Activated CD4-positive, alpha-beta T cell treated with anti-CD3 and anti-CD28 coated beads, Interleukin-2, amount 10 ng/mL, durations not matched to agents 24 days and 14 days (primary cell): ENCODE data around the gene ARL4D. TPM values are rescaled to one million over a fixed set of nuclear protein-coding genes. Genes with fewer than 3 reads are reported as not detected.
A peak's percentile ranks its signal among the peaks of the same experiment; 100 is the strongest.
"Not testable (repeated sequence)": the region's sequence is repeated elsewhere in the genome, so short reads cannot be mapped to it uniquely, and the experiment has no call there.

Experiments
- DNase-seq: peaks from one replicate; pipeline ENCODE4 v3.0.0; 2022
- H3K27ac Mint-ChIP-seq: one replicate; pipeline ENCODE4 v1.8.0; 2022; ENCODE audit warnings: mild to moderate bottlenecking, mixed read lengths
- H3K27me3 Mint-ChIP-seq: one replicate; pipeline ENCODE4 v1.8.0; 2022; ENCODE audit warnings: mixed read lengths
- H3K36me3 Mint-ChIP-seq: one replicate; pipeline ENCODE4 v1.8.0; 2022; ENCODE audit warnings: low read depth, mild to moderate bottlenecking, mixed read lengths
- H3K4me1 Mint-ChIP-seq: one replicate; pipeline ENCODE4 v1.8.0; 2021; ENCODE audit warnings: mixed read lengths
- H3K4me3 Mint-ChIP-seq: one replicate; pipeline ENCODE4 v1.8.0; 2022; ENCODE audit warnings: mild to moderate bottlenecking, moderate library complexity, mixed read lengths
- H3K9me3 Mint-ChIP-seq: one replicate; pipeline ENCODE4 v1.8.0; 2021; ENCODE audit warnings: mixed read lengths
- intact Hi-C: fragments of 100-400 bp; cut with micrococcal nuclease; formaldehyde crosslinking; loops from one replicate; pipeline ENCODE4 v1.15.1; 2023
- total RNA-seq: library from RNA; stranded (reverse); gene quantifications from 2 replicates; pipeline ENCODE4 v1.2.3, GENCODE V29; 2022

The ARL4D gene
- total RNA-seq, 1 donor from 2014 or later = 3.3 TPM

- peak; percentile 54 for DNase-seq
- intact Hi-C loops = no loop called here
- Mint-ChIP-seq H3K27ac (no peak overlapping the region), H3K4me3 (no peak overlapping the region), H3K9me3 (no peaks in the 10 kb centered on the region), H3K4me1 (peaks cover 41% of the 10 kb centered on the region), H3K27me3 (no peaks in the 10 kb centered on the region), H3K36me3 (no peaks in the 10 kb centered on the region)
These were observed 6.4 kb upstream of the ARL4D start for GRCh38 chr17:43392397-43392796.

- DNase-seq = peak; percentile 97
- H3K9me3 Mint-ChIP-seq = no peaks in the 10 kb centered on the region
- peak overlapping the region; percentile 28 for H3K4me3 Mint-ChIP-seq
- peaks cover 42% of the 10 kb centered on the region for H3K4me1 Mint-ChIP-seq
- H3K27me3 Mint-ChIP-seq = no peaks in the 10 kb centered on the region
- intact Hi-C loops = loop anchor here (1.0 kb wide), 1 partner anchor 89 kb away; the partner anchor contains the start of gene DHX8
- peak overlapping the region; percentile 2 for H3K27ac Mint-ChIP-seq
- H3K36me3 Mint-ChIP-seq = no peaks in the 10 kb centered on the region
These were observed 4.8 kb upstream of the ARL4D start for GRCh38 chr17:43393944-43394482.

GRCh38 chr17:43394696-43395095 lies 4.1 kb upstream of the ARL4D start:
- not testable (repeated sequence) for H3K4me3 Mint-ChIP-seq, H3K9me3 Mint-ChIP-seq, H3K27ac Mint-ChIP-seq, H3K27me3 Mint-ChIP-seq, H3K36me3 Mint-ChIP-seq
- peak; percentile 58 for DNase-seq
- H3K4me1 Mint-ChIP-seq = peaks cover 39% of the 10 kb centered on the region
- intact Hi-C loops = loop anchor here (1.0 kb wide), 1 partner anchor 89 kb away; the partner anchor contains the start of gene DHX8

GRCh38 chr17:43395165-43395564 lies 3.6 kb upstream of the ARL4D start:
- Mint-ChIP-seq H3K4me1 (peaks cover 35% of the 10 kb centered on the region), H3K27ac (no peak overlapping the region), H3K36me3 (no peaks in the 10 kb centered on the region), H3K9me3 (no peaks in the 10 kb centered on the region), H3K27me3 (no peaks in the 10 kb centered on the region), H3K4me3 (no peak overlapping the region)
- intact Hi-C loops = no loop called here
- peak; percentile 57 for DNase-seq

- Mint-ChIP-seq H3K27me3 (no peaks in the 10 kb centered on the region), H3K9me3 (no peaks in the 10 kb centered on the region), H3K4me1 (peaks cover 44% of the 10 kb centered on the region), H3K4me3 (no peak overlapping the region), H3K27ac (no peak overlapping the region), H3K36me3 (no peaks in the 10 kb centered on the region)
- intact Hi-C loops = no loop called here
- DNase-seq = peak; percentile 53
These were observed 2.2 kb upstream of the ARL4D start for GRCh38 chr17:43396491-43397060.

- Mint-ChIP-seq H3K27me3 (peaks cover 1% of the 10 kb centered on the region), H3K4me1 (peaks cover 35% of the 10 kb centered on the region), H3K9me3 (no peaks in the 10 kb centered on the region), H3K27ac (no peak overlapping the region), H3K4me3 (peak overlapping the region; percentile 92), H3K36me3 (no peaks in the 10 kb centered on the region)
- DNase-seq = peak; percentile 55
- intact Hi-C loops = no loop called here
These were observed 1.1 kb downstream of the ARL4D start for GRCh38 chr17:43399839-43400328.

- Mint-ChIP-seq H3K36me3 (no peaks in the 10 kb centered on the region), H3K4me3 (peak overlapping the region; percentile 55), H3K27ac (no peak overlapping the region), H3K27me3 (peaks cover 5% of the 10 kb centered on the region), H3K4me1 (peaks cover 28% of the 10 kb centered on the region), H3K9me3 (no peaks in the 10 kb centered on the region)
- peak; percentile 54 for DNase-seq
- intact Hi-C loops = no loop called here
These were observed 2.3 kb downstream of the ARL4D start for GRCh38 chr17:43400943-43401717.

- Mint-ChIP-seq H3K36me3 (no peaks in the 10 kb centered on the region), H3K4me3 (no peak overlapping the region), H3K4me1 (peaks cover 24% of the 10 kb centered on the region), H3K9me3 (no peaks in the 10 kb centered on the region), H3K27ac (no peak overlapping the region), H3K27me3 (peaks cover 5% of the 10 kb centered on the region)
- no peak for DNase-seq
- intact Hi-C loops = no loop called here
These were observed 3.3 kb downstream of the ARL4D start for GRCh38 chr17:43402078-43402477.

GRCh38 chr17:43402567-43402966 lies 3.8 kb downstream of the ARL4D start:
- Mint-ChIP-seq H3K4me3 (no peak overlapping the region), H3K4me1 (peaks cover 20% of the 10 kb centered on the region), H3K27me3 (peaks cover 5% of the 10 kb centered on the region), H3K36me3 (no peaks in the 10 kb centered on the region), H3K27ac (no peak overlapping the region), H3K9me3 (no peaks in the 10 kb centered on the region)
- no peak for DNase-seq
- intact Hi-C loops = no loop called here

GRCh38 chr17:43403846-43404245 lies 5.1 kb downstream of the ARL4D start:
- intact Hi-C loops = no loop called here

GRCh38 chr17:43405861-43406260 lies 7.1 kb downstream of the ARL4D start:
- peaks cover 12% of the 10 kb centered on the region for H3K27me3 Mint-ChIP-seq
- intact Hi-C loops = no loop called here

More at GRCh38 chr17:43403846-43404245, 5.1 kb downstream of the ARL4D start:
- H3K4me1 Mint-ChIP-seq = peaks cover 14% of the 10 kb centered on the region
- no peaks in the 10 kb centered on the region for H3K9me3 Mint-ChIP-seq
- H3K36me3 Mint-ChIP-seq = no peaks in the 10 kb centered on the region
- H3K27ac Mint-ChIP-seq = no peak overlapping the region
- DNase-seq = no peak
- peaks cover 12% of the 10 kb centered on the region for H3K27me3 Mint-ChIP-seq
- no peak overlapping the region for H3K4me3 Mint-ChIP-seq

GRCh38 chr17:43406676-43407645 lies 8.2 kb downstream of the ARL4D start:
- Mint-ChIP-seq H3K36me3 (no peaks in the 10 kb centered on the region), H3K27me3 (peaks cover 12% of the 10 kb centered on the region), H3K4me1 (peaks cover 2% of the 10 kb centered on the region), H3K9me3 (no peaks in the 10 kb centered on the region), H3K4me3 (no peak overlapping the region), H3K27ac (no peak overlapping the region)
- intact Hi-C loops = no loop called here
- DNase-seq = no peak

More at GRCh38 chr17:43405861-43406260, 7.1 kb downstream of the ARL4D start:
- Mint-ChIP-seq H3K9me3 (no peaks in the 10 kb centered on the region), H3K4me3 (no peak overlapping the region), H3K4me1 (peaks cover 5% of the 10 kb centered on the region), H3K36me3 (no peaks in the 10 kb centered on the region), H3K27ac (no peak overlapping the region)
- no peak for DNase-seq

- no peaks in the 10 kb centered on the region for H3K36me3 Mint-ChIP-seq
- peaks cover 2% of the 10 kb centered on the region for H3K4me1 Mint-ChIP-seq
- H3K27me3 Mint-ChIP-seq = peaks cover 12% of the 10 kb centered on the region
- intact Hi-C loops = no loop called here
- H3K4me3 Mint-ChIP-seq = no peak overlapping the region
- no peak for DNase-seq
- H3K9me3 Mint-ChIP-seq = no peaks in the 10 kb centered on the region
- no peak overlapping the region for H3K27ac Mint-ChIP-seq
These were observed 10.3 kb downstream of the ARL4D start for GRCh38 chr17:43409131-43409530.
